OCI-LY7 (cell line): Measurements from ENCODE around the gene SND1.

Experiments used
- EZH2phosphoT487 ChIP-seq: fragments of 200-600 bp; sonication (generic); IDR thresholded peaks from 2 replicates; pipeline ENCODE4 v1.6.1; 2018; ENCODE audit warnings: low read depth, borderline replicate concordance, mild to moderate bottlenecking, mixed run types, antibody characterized with exemption, low read length, moderate library complexity, mixed read lengths
- TF ChIP-seq, protein P1 (sequence below): fragments of 200-600 bp; sonication (generic); conservative IDR thresholded peaks from 2 replicates; pipeline ENCODE4 v1.5.1; 2014; ENCODE audit warnings: mild to moderate bottlenecking, antibody characterized with exemption, low read length, moderate library complexity, mixed read lengths

DNA sequence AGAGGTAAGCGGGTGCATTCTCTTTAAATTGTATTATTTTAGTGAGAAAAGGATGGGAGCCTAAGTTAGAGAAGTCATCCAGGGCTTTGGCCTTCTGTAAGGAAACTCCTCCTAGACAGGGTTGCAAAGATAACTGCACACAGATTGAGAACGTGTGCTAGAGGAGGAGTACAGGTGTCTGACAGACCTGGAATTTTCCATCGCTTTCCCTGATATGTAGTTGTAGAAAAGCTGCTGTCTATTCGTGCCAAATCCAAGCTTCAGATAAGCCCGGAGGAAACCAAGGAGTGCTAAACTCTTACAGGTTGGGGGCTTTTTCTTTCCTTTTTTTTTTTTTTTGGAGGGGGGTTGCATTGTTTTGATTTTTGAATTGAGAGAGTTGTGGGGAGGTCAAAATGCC lies 356.1 kb downstream of the SND1 start:
- TF ChIP-seq, protein P1, sequence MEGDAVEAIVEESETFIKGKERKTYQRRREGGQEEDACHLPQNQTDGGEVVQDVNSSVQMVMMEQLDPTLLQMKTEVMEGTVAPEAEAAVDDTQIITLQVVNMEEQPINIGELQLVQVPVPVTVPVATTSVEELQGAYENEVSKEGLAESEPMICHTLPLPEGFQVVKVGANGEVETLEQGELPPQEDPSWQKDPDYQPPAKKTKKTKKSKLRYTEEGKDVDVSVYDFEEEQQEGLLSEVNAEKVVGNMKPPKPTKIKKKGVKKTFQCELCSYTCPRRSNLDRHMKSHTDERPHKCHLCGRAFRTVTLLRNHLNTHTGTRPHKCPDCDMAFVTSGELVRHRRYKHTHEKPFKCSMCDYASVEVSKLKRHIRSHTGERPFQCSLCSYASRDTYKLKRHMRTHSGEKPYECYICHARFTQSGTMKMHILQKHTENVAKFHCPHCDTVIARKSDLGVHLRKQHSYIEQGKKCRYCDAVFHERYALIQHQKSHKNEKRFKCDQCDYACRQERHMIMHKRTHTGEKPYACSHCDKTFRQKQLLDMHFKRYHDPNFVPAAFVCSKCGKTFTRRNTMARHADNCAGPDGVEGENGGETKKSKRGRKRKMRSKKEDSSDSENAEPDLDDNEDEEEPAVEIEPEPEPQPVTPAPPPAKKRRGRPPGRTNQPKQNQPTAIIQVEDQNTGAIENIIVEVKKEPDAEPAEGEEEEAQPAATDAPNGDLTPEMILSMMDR: no peak
- no peak for TF ChIP-seq EZH2phosphoT487
